ENCODE results near the gene STK17A. TPM values are rescaled to one million over a fixed set of nuclear protein-coding genes. Genes with fewer than 3 reads are reported as not detected.

Gene STK17A
- total RNA-seq, 5 donors from 2014 or later (not counting 1 experiment from before 2014, with no cell fraction given): 101 to 120 (median 117) TPM

DNA sequence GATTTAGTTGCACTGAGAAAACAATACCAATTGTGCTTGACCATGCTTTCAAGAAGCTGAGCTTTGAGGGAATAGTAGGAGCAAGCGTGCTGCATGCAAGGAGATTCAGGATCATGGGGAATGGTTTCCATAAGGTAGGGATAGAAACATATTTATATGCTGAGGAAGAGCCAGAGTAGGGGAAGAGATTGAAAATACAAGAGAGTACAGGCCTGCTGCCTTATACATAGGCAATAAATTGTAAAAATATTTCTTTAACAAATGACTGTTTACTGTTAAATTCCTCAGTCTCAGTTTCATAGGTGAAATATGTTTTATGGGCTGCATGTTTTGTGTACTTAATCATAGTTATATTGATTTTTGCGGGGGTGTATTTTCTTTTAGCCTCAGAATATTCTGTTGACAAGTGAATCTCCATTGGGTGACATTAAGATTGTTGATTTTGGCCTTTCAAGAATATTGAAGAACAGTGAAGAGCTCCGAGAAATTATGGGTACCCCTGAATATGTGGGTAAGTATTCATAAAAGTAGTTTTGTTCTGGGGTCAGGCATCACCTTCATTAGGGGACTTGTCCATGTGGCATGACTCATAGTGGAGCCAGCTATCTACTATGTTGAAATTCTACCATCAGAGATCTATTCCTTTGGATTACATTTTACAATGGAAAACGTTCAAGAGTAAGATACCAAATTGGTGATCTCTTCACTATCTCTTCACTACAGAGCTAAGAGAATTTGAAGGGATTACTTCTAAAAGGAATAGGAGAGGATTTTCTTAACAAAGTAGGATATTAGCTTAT, 36.5 kb downstream of the STK17A start:
- H3K27ac ChIP-seq (ENCODE audit: low read length): peak overlapping the region; percentile 20
- WGBS (ENCODE audit: insufficient coverage): 93% methylated on average over 3 of the region's 4 CpGs
- H3K36me3 ChIP-seq (ENCODE audit: control insufficient read depth in 2 of 2, extremely low read depth in 1 of 2, insufficient read depth in 1 of 2, low read length in 1 of 2): peaks cover 8 to 77% of the 10 kb centered on the region in 2 donors
- H3K36me3 Mint-ChIP-seq: peaks cover 34% of the 10 kb centered on the region
- DNase-seq (no peak), ATAC-seq (replicated peaks in 1 of 4) (no peak)
- ChIA-PET POLR2A (interaction anchor here (0.5 to 1.5 kb wide), 11 partner anchors 9 to 443 kb away, joined by 3 to 27 read pairs (median 4); partner anchors contain the start of gene STK17A (in 2 of the 2)), CTCF (interaction anchor here (0.6 to 6.8 kb wide), 8 partner anchors 14 to 143 kb away, joined by 3 to 63 read pairs (median 4); partner anchors contain the start of gene STK17A (in 2 of the 2))
- no peak overlapping the region for H3K27ac Mint-ChIP-seq
- H3K4me1 Mint-ChIP-seq: peaks cover 7 to 54% (median 35%) of the 10 kb centered on the region in 3 donors
- no peaks in the 10 kb centered on the region for H3K9me3 ChIP-seq
- H3K27me3 ChIP-seq (replicated peaks in 1 of 2; ENCODE audit: control insufficient read depth in 2 of 2, extremely low read depth in 1 of 2, insufficient read depth in 2 of 2, low read length in 1 of 2): no peaks in the 10 kb centered on the region
- H3K4me3 ChIP-seq (ENCODE audit: control insufficient read depth in 1 of 2, extremely low read depth in 1 of 2, low read length in 1 of 2): no peak overlapping the region
- no peak overlapping the region for H3K4me3 Mint-ChIP-seq
- H3K4me1 ChIP-seq (ENCODE audit: control insufficient read depth in 1 of 2, extremely low read depth in 1 of 2, insufficient read depth in 2 of 2, low read length in 2 of 2): peaks cover 67 to 72% of the 10 kb centered on the region in 2 experiments
- no peaks in the 10 kb centered on the region for H3K9me3 Mint-ChIP-seq
- no peaks in the 10 kb centered on the region for H3K27me3 Mint-ChIP-seq

DNA sequence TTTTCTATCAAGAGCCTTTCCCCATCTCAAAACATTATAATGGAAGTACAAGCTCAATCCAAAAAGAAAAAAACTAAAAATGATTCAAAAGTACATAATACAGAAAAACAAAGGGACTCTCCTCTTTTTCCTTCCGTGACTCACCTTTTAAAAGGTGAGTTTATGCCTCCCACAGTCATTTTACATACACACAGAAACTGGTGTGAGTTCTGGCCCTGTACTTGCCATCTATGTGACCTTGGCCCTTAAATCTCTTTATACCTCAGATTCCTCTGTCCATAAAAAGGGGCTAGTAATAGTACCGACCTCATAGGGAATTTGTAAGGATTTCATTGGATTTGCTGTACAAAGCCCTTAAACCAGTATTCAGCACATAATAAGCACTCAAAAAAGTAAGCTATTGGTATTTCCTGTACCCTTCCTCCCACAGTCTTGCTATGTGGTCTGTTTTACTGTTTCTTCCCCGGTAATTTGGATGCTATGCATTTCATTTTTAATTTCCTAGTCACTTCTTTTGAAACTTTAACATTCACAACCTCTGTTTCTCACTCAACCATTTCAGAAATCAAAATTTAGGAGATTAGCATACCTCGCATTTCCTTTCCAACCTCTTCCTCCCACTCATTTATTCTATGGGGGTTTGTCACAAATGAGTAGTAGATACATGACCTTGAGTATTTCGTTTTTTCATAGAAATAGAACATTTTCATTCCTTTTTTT, 39.0 kb downstream of the STK17A start:
- H3K4me3 Mint-ChIP-seq: peak overlapping the region; percentile 42 to 51 (median 43)
- no CpG with 5 or more reads among the region's 5 CpGs for WGBS (ENCODE audit: insufficient coverage)
- peak; percentile 30 to 34 (median 31) for ATAC-seq (replicated peaks in 1 of 4)
- H3K27me3 Mint-ChIP-seq: no peaks in the 10 kb centered on the region
- peaks cover 63 to 88% of the 10 kb centered on the region in 2 experiments for H3K4me1 ChIP-seq (ENCODE audit: control insufficient read depth in 1 of 2, extremely low read depth in 1 of 2, insufficient read depth in 2 of 2, low read length in 2 of 2)
- peak overlapping the region in 1 of 2 donors; percentile 8 for H3K4me3 ChIP-seq (ENCODE audit: control insufficient read depth in 1 of 2, extremely low read depth in 1 of 2, low read length in 1 of 2)
- H3K36me3 Mint-ChIP-seq: peaks cover 38% of the 10 kb centered on the region
- peaks cover 31 to 60% (median 59%) of the 10 kb centered on the region in 3 donors for H3K4me1 Mint-ChIP-seq
- H3K9me3 ChIP-seq: no peaks in the 10 kb centered on the region
- H3K36me3 ChIP-seq (ENCODE audit: control insufficient read depth in 2 of 2, extremely low read depth in 1 of 2, insufficient read depth in 1 of 2, low read length in 1 of 2): peaks cover 10 to 74% of the 10 kb centered on the region in 2 donors
- peak overlapping the region; percentile 76 for H3K27ac ChIP-seq (ENCODE audit: low read length)
- CTCF ChIA-PET: interaction anchor here (1.2 to 6.8 kb wide), 7 partner anchors 10 to 78 kb away, joined by 3 to 63 read pairs (median 5); partner anchors contain the start of gene STK17A (in 1 of the 2)
- H3K27me3 ChIP-seq (replicated peaks in 1 of 2; ENCODE audit: control insufficient read depth in 2 of 2, extremely low read depth in 1 of 2, insufficient read depth in 2 of 2, low read length in 1 of 2): no peaks in the 10 kb centered on the region
- peak overlapping the region; percentile 90 to 95 for H3K27ac Mint-ChIP-seq
- POLR2A ChIA-PET: interaction anchor here (0.5 to 1.7 kb wide), 14 partner anchors 8 to 721 kb away, joined by 3 to 6 read pairs (median 3); partner anchors contain the start of gene STK17A (in 1 of the 2)
- DNase-seq: no peak
- no peaks in the 10 kb centered on the region for H3K9me3 Mint-ChIP-seq

DNA sequence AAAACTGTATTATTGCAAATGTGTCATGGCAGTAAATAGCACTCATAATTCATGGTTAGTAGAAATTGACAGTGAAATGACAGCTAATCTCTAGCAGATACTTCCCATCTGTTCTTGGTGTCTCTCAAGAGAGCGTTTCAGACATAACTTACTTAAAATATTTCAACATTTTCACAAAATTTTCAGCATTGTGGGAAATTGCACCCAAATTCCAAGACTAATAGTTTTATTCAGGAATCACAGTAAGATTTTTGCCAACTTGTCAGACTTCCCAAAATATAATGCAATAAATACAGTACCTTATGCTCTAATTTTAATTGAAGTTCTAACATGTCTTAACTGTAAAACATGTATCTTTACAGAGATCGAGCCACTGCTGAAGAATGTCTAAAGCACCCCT, 41.2 kb downstream of the STK17A start:
- H3K27me3 ChIP-seq (replicated peaks in 1 of 2; ENCODE audit: control insufficient read depth in 2 of 2, extremely low read depth in 1 of 2, insufficient read depth in 2 of 2, low read length in 1 of 2): no peaks in the 10 kb centered on the region
- no peaks in the 10 kb centered on the region for H3K9me3 ChIP-seq
- peak overlapping the region; percentile 7 to 55 (median 52) for H3K4me3 Mint-ChIP-seq
- H3K27ac ChIP-seq (ENCODE audit: low read length): peak overlapping the region; percentile 76
- H3K4me1 ChIP-seq (ENCODE audit: control insufficient read depth in 1 of 2, extremely low read depth in 1 of 2, insufficient read depth in 2 of 2, low read length in 2 of 2): peaks cover 48 to 83% of the 10 kb centered on the region in 2 experiments
- CTCF ChIA-PET: no interaction called here
- WGBS (ENCODE audit: insufficient coverage): 73% methylated on average over 2 of the region's 2 CpGs
- peaks cover 58% of the 10 kb centered on the region for H3K36me3 Mint-ChIP-seq
- peaks cover 53 to 81% (median 81%) of the 10 kb centered on the region in 3 donors for H3K4me1 Mint-ChIP-seq
- H3K27me3 Mint-ChIP-seq: no peaks in the 10 kb centered on the region
- no peak overlapping the region for H3K4me3 ChIP-seq (ENCODE audit: control insufficient read depth in 1 of 2, extremely low read depth in 1 of 2, low read length in 1 of 2)
- H3K36me3 ChIP-seq (ENCODE audit: control insufficient read depth in 2 of 2, extremely low read depth in 1 of 2, insufficient read depth in 1 of 2, low read length in 1 of 2): peaks cover 5 to 62% of the 10 kb centered on the region in 2 donors
- POLR2A ChIA-PET: interaction anchor here in 1 of 2 donors (0.6 kb wide), 1 partner anchor 10 kb away, joined by 5 read pairs; no protein-coding TSS in a partner anchor
- DNase-seq: no peak
- H3K27ac Mint-ChIP-seq: peak overlapping the region; percentile 87 to 92
- H3K9me3 Mint-ChIP-seq: no peaks in the 10 kb centered on the region
- ATAC-seq (replicated peaks in 1 of 4): no peak

DNA sequence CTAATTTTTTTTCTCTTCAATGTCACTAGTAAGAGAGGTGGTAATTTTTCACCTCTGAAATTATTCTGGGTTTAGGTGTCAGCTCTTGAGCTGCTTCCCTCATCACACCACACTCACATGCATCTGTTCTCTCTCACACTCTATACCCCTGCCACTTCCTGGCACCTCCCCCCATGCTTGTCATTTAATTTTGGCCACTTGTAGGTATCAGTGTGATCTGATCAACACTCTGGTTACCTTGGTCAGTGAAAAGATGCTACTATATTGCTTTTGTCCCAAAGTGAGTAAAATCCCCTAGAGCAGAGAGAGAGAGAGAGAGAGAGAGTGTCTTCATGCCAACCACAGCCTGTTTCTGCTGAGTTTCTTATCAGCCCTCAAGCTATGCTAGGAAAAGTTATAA, 42.5 kb downstream of the STK17A start:
- H3K36me3 Mint-ChIP-seq: peaks cover 63% of the 10 kb centered on the region
- peak; percentile 64 to 74 (median 73) for ATAC-seq (replicated peaks in 1 of 4)
- H3K4me1 Mint-ChIP-seq: peaks cover 62 to 91% (median 91%) of the 10 kb centered on the region in 3 donors

DNA sequence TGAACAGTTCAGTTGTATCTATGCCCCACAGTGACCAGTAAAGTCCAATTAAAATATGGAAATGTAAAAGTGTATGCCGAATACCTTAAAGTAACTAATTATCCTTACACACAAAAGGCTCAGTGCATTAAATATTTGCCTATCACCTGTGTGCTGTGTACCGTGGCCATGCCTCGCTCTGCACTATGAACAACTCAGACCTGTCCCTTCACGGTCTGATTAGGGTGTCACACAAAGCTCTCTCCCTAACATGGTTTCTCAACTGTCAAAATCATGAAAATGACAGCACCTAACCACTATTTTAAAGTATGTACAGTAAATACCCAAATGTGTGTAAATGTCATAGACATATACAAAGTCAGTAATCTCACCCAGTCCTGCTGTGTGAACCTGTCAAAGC, 43.1 kb downstream of the STK17A start:
- peaks cover 68 to 92% (median 91%) of the 10 kb centered on the region in 3 donors for H3K4me1 Mint-ChIP-seq
- H3K4me3 Mint-ChIP-seq: peak overlapping the region in 2 of 3 donors; percentile 25 to 52
- no peaks in the 10 kb centered on the region for H3K27me3 ChIP-seq (replicated peaks in 1 of 2; ENCODE audit: control insufficient read depth in 2 of 2, extremely low read depth in 1 of 2, insufficient read depth in 2 of 2, low read length in 1 of 2)
- peaks cover 5 to 62% of the 10 kb centered on the region in 2 donors for H3K36me3 ChIP-seq (ENCODE audit: control insufficient read depth in 2 of 2, extremely low read depth in 1 of 2, insufficient read depth in 1 of 2, low read length in 1 of 2)
- DNase-seq: no peak
- ATAC-seq (replicated peaks in 1 of 4): peak in 1 of 4 experiments; percentile 8
- H3K9me3 ChIP-seq: no peaks in the 10 kb centered on the region
- H3K27me3 Mint-ChIP-seq: no peaks in the 10 kb centered on the region
- no peaks in the 10 kb centered on the region for H3K9me3 Mint-ChIP-seq
- ChIA-PET POLR2A (interaction anchor here in 1 of 2 donors (0.5 to 2.4 kb wide), 3 partner anchors 30 to 74 kb away, joined by 3 to 25 read pairs (median 4); partner anchors contain the start of gene STK17A), CTCF (interaction anchor here (0.6 to 3.5 kb wide), 11 partner anchors 10 to 74 kb away, joined by 3 to 17 read pairs (median 4); partner anchors contain the start of gene STK17A (in 1 of the 2))
- no peak overlapping the region for H3K4me3 ChIP-seq (ENCODE audit: control insufficient read depth in 1 of 2, extremely low read depth in 1 of 2, low read length in 1 of 2)
- H3K27ac ChIP-seq (ENCODE audit: low read length): peak overlapping the region; percentile 76
- peak overlapping the region; percentile 85 to 87 for H3K27ac Mint-ChIP-seq
- peaks cover 41 to 84% of the 10 kb centered on the region in 2 experiments for H3K4me1 ChIP-seq (ENCODE audit: control insufficient read depth in 1 of 2, extremely low read depth in 1 of 2, insufficient read depth in 2 of 2, low read length in 2 of 2)
- 80% methylated on average over 1 of the region's 4 CpGs for WGBS (ENCODE audit: insufficient coverage)
- peaks cover 64% of the 10 kb centered on the region for H3K36me3 Mint-ChIP-seq

More for the DNA sequence above, 42.5 kb downstream of the STK17A start:
- Mint-ChIP-seq H3K9me3 (no peaks in the 10 kb centered on the region), H3K4me3 (peak overlapping the region; percentile 29 to 55 (median 52)), H3K27ac (peak overlapping the region; percentile 85 to 87), H3K27me3 (no peaks in the 10 kb centered on the region)
- ChIA-PET CTCF (interaction anchor here in 1 of 2 donors (0.9 to 3.5 kb wide), 7 partner anchors 10 to 74 kb away, joined by 3 to 17 read pairs (median 3); partner anchors contain the start of gene STK17A), POLR2A (interaction anchor here in 1 of 2 donors (0.6 to 2.4 kb wide), 3 partner anchors 40 to 75 kb away, joined by 3 to 25 read pairs (median 4); partner anchors contain the start of gene STK17A)
- peaks cover 45 to 82% of the 10 kb centered on the region in 2 experiments for H3K4me1 ChIP-seq (ENCODE audit: control insufficient read depth in 1 of 2, extremely low read depth in 1 of 2, insufficient read depth in 2 of 2, low read length in 2 of 2)
- H3K9me3 ChIP-seq: no peaks in the 10 kb centered on the region
- H3K27me3 ChIP-seq (replicated peaks in 1 of 2; ENCODE audit: control insufficient read depth in 2 of 2, extremely low read depth in 1 of 2, insufficient read depth in 2 of 2, low read length in 1 of 2): no peaks in the 10 kb centered on the region
- H3K4me3 ChIP-seq (ENCODE audit: control insufficient read depth in 1 of 2, extremely low read depth in 1 of 2, low read length in 1 of 2): no peak overlapping the region
- peaks cover 5 to 60% of the 10 kb centered on the region in 2 donors for H3K36me3 ChIP-seq (ENCODE audit: control insufficient read depth in 2 of 2, extremely low read depth in 1 of 2, insufficient read depth in 1 of 2, low read length in 1 of 2)
- DNase-seq: peak in 33 of 35 experiments; percentile 33 to 83 (median 69)
- peak overlapping the region; percentile 76 for H3K27ac ChIP-seq (ENCODE audit: low read length)

Measured in T-cell (primary cell).